BJ (cell line): ENCODE data around the gene ZNF391. TPM values are rescaled to one million over a fixed set of nuclear protein-coding genes. Genes with fewer than 3 reads are reported as not detected.

Experiments used
- CTCF ChIA-PET: fragments of 350-600 bp; formaldehyde crosslinking; extraction: SDS; loops from one replicate; lab custom pipeline; 2021; ENCODE audit warnings: antibody characterized with exemption, inconsistent platforms; lab: Yijun Ruan, JAX
- POLR2A ChIA-PET: fragments of 300-600 bp; sonication (Branson Sonifier 250); formaldehyde crosslinking; extraction: SDS; loops from one replicate; lab custom pipeline; 2021; ENCODE audit warnings: antibody characterized with exemption; lab: Charles Lee
- DNase-seq: peaks from one replicate; pipeline ENCODE4 v3.0.0-alpha.2; 2011; ENCODE audit warnings: low read depth
- H3K27me3 ChIP-seq: 2 replicates; pipeline ENCODE4 v1.6.0; 2011; ENCODE audit warnings: low read length; ENCODE audit not compliant: control insufficient read depth, insufficient read depth
- H3K36me3 ChIP-seq: 2 replicates; pipeline ENCODE4 v1.5.1; 2011; ENCODE audit warnings: low read length; ENCODE audit not compliant: control insufficient read depth, insufficient read depth
- H3K4me3 ChIP-seq: 2 replicates; pipeline ENCODE4 v1.5.1; 2011; ENCODE audit warnings: low read depth, mild to moderate bottlenecking, control low read depth, low read length
- polyA plus RNA-seq: library from polyadenylated mRNA; depleted of rRNA; stranded (reverse); fragments of >200 nt; gene quantifications from 2 replicates; pipeline ENCODE4 v1.2.3, GENCODE V29; 2011
- TF ChIP-seq, protein P1 (sequence below): IDR thresholded peaks from 2 replicates; pipeline ENCODE4 v1.5.1; 2011; ENCODE audit warnings: low read depth, mild to moderate bottlenecking, control low read depth, inconsistent platforms, low read length, moderate library complexity; ENCODE audit not compliant: insufficient read depth

The ZNF391 gene
- polyA plus RNA-seq, 1 experiment: 0.27 TPM

DNA sequence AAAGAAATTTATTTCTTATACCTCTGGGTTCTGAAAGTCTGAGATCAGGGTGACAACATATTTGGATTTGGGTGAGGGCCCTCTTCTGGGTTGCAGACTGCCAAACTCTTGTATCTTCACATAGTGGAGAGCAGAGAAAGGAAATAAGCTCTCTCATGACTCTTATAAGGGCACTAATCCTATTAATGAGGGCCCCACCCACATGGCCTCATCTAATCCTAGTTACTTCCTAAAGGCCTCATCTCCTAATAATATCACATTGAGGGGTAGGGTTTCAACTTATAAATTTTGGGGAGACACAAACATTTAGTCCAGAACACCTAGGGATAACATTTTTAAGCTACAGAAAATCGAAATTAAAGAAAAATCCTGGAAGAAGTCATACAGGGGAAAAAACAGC lies 5.1 kb upstream of the ZNF391 start:
- Histone ChIP-seq H3K36me3 (no peaks in the 10 kb centered on the region), H3K4me3 (no peak overlapping the region), H3K27me3 (no peaks in the 10 kb centered on the region)
- no peak for DNase-seq
- TF ChIP-seq, protein P1, sequence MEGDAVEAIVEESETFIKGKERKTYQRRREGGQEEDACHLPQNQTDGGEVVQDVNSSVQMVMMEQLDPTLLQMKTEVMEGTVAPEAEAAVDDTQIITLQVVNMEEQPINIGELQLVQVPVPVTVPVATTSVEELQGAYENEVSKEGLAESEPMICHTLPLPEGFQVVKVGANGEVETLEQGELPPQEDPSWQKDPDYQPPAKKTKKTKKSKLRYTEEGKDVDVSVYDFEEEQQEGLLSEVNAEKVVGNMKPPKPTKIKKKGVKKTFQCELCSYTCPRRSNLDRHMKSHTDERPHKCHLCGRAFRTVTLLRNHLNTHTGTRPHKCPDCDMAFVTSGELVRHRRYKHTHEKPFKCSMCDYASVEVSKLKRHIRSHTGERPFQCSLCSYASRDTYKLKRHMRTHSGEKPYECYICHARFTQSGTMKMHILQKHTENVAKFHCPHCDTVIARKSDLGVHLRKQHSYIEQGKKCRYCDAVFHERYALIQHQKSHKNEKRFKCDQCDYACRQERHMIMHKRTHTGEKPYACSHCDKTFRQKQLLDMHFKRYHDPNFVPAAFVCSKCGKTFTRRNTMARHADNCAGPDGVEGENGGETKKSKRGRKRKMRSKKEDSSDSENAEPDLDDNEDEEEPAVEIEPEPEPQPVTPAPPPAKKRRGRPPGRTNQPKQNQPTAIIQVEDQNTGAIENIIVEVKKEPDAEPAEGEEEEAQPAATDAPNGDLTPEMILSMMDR: no peak
- ChIA-PET CTCF (interaction anchor here (0.7 kb wide), 1 partner anchor 11 kb away, joined by 3 read pairs; no protein-coding TSS in a partner anchor), POLR2A (no interaction called here)

DNA sequence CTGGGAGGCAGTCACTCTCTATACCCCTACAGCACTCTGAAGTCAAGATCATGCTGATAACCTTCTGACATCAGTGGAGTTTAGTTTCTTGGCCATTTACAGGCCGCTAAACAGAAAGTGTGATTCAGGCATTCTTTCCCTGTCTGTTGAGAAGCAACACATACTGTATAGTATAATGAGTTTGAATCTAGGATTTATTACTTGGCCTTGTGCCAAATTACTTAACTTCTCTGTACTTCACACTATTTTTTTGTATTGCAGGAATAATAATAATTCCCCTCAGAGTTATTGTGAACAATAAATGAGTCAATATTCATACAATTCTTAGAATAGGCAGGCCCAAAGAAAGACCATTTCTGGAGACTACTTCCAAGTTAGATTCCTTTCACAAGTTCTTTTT lies 4.1 kb downstream of the ZNF391 start:
- DNase-seq: no peak
- POLR2A ChIA-PET: no interaction called here
- no peak overlapping the region for H3K4me3 ChIP-seq
- TF ChIP-seq, protein P1: no peak
- CTCF ChIA-PET: no interaction called here
- no peaks in the 10 kb centered on the region for H3K36me3 ChIP-seq
- no peaks in the 10 kb centered on the region for H3K27me3 ChIP-seq

DNA sequence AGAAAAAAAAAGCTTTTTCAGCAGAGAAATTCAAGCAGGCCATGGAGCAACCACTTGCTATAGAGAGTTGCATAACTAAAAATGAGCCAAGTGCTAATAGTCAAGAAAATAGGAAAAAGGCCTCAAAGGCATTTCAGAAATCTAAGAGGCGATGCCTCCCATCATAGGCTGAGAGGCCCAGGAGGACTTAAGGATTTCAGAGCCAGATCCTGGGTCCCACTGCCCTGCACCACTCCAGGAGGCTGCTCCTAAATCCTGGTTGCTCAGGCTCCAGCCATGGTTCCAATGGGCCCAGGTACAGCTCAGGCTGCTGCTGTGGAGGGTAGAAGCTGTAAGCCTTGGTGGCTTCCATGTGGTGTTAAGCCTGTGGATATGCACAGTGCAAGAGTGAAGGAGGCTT lies 5.5 kb downstream of the ZNF391 start:
- ChIA-PET CTCF (no interaction called here), POLR2A (no interaction called here)
- no peaks in the 10 kb centered on the region for H3K27me3 ChIP-seq
- DNase-seq: no peak
- no peaks in the 10 kb centered on the region for H3K36me3 ChIP-seq
- TF ChIP-seq, protein P1: no peak
- no peak overlapping the region for H3K4me3 ChIP-seq

DNA sequence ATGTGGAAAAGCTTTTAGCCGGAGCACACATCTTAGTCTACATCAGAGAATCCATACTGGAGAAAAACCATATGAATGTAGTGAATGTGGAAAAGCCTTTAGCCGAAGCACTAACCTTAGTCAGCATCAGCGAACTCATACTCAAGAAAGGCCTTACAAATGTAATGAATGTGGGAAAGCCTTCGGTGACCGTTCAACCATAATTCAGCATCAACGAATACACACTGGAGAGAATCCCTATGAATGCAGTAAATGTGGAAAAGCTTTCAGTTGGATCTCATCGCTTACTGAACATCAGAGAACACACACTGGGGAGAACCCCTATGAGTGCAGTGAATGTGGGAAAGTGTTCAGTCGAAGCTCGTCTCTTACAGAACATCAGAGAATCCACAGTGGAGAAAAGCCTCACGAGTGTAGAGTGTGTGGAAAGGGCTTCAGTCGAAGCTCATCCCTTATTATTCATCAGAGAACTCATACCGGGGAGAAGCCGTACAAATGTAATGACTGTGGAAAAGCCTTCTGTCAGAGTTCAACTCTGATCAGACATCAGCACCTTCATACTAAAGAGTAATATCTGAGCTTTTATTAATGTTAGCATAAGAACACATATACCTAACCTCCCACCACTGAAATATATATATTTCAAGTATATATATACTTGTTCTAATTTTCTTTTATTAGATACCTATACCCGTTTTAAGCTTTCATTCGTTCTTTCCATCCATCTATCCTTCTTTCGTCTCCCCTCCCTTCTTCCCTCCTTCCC lies 12.5 kb downstream of the ZNF391 start:
- POLR2A ChIA-PET: no interaction called here
- no peak for DNase-seq
- CTCF ChIA-PET: no interaction called here

DNA sequence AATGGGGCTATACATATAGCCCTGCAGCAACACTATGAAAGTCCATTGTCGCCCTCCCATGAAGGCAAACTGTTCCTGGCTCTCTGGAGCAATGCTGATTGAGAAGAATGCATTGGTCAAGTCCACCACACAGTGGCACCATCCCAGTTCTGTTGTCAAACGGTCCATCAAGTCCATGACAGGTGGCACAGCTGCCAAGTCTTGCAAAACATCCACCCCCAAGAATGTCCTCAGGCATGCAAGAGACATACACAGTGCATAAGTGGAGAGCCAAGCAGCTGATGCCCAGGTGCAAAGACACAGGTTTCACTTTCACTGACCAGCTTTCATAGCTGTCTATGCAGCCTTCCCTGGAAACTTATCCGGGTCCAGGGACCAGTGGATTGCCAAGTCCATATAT lies 17.5 kb downstream of the ZNF391 start:
- Histone ChIP-seq H3K4me3 (no peak overlapping the region), H3K27me3 (no peaks in the 10 kb centered on the region), H3K36me3 (no peaks in the 10 kb centered on the region)
- POLR2A ChIA-PET: no interaction called here
- TF ChIP-seq, protein P1: no peak
- CTCF ChIA-PET: no interaction called here
- DNase-seq: no peak

More for the DNA sequence above, 12.5 kb downstream of the ZNF391 start:
- Histone ChIP-seq H3K4me3 (no peak overlapping the region), H3K27me3 (no peaks in the 10 kb centered on the region), H3K36me3 (no peaks in the 10 kb centered on the region)
- TF ChIP-seq, protein P1: no peak
